ACC112 (cell line): ENCODE data around the gene MCRIP2.
A peak's percentile ranks its signal among the peaks of the same experiment; 100 is the strongest.

ENCODE experiments used
- H2AFZ ChIP-seq: fragments of 200-600 bp; sonication (generic); one replicate; pipeline ENCODE4 v1.6.0; 2017; ENCODE audit warnings: antibody characterized with exemption, low read length; ENCODE audit not compliant: unreplicated experiment
- H3K27ac ChIP-seq: fragments of 200-600 bp; sonication (generic); 2 replicates; pipeline ENCODE4 v1.5.1; 2014; ENCODE audit warnings: low read depth, mild to moderate bottlenecking, antibody characterized with exemption, low read length, moderate library complexity
- H3K27me3 ChIP-seq: fragments of 200-600 bp; sonication (generic); 2 replicates; pipeline ENCODE4 v1.6.1; 2014; ENCODE audit warnings: mild to moderate bottlenecking, antibody characterized with exemption, low read length, moderate library complexity, mixed read lengths; ENCODE audit not compliant: insufficient read depth
- H3K36me3 ChIP-seq: fragments of 200-600 bp; sonication (generic); 2 replicates; pipeline ENCODE4 v1.6.1; 2016; ENCODE audit warnings: mild to moderate bottlenecking, antibody characterized with exemption, low read length, moderate library complexity, mixed read lengths; ENCODE audit not compliant: insufficient read depth
- H3K4me1 ChIP-seq: fragments of 200-600 bp; sonication (generic); one replicate; pipeline ENCODE4 v1.6.1; 2016; ENCODE audit warnings: low read length, mixed read lengths; ENCODE audit not compliant: insufficient read depth, unreplicated experiment, control insufficient read depth
- H3K4me3 ChIP-seq: fragments of 200-600 bp; sonication (generic); 2 replicates; pipeline ENCODE4 v1.5.1; 2014; ENCODE audit warnings: mild to moderate bottlenecking, low read depth, low read length
- H3K79me2 ChIP-seq: fragments of 200-600 bp; sonication (generic); one replicate; pipeline ENCODE4 v1.6.0; 2016; ENCODE audit warnings: low read length; ENCODE audit not compliant: control insufficient read depth, unreplicated experiment, insufficient read depth

The MCRIP2 gene

GRCh38 chr16:666572-666971 is 24.9 kb downstream of the MCRIP2 start:
- Histone ChIP-seq H3K4me1 (no peaks in the 10 kb centered on the region), H3K27ac (no peak overlapping the region), H3K36me3 (0 out of 2 replicates have a peak, but pooled peaks cover 10% of the 10 kb centered on the region), H3K4me3 (no peak overlapping the region), H3K79me2 (peaks cover 15% of the 10 kb centered on the region), H3K27me3 (no peaks in the 10 kb centered on the region), H2AFZ (no peak overlapping the region)

DNA sequence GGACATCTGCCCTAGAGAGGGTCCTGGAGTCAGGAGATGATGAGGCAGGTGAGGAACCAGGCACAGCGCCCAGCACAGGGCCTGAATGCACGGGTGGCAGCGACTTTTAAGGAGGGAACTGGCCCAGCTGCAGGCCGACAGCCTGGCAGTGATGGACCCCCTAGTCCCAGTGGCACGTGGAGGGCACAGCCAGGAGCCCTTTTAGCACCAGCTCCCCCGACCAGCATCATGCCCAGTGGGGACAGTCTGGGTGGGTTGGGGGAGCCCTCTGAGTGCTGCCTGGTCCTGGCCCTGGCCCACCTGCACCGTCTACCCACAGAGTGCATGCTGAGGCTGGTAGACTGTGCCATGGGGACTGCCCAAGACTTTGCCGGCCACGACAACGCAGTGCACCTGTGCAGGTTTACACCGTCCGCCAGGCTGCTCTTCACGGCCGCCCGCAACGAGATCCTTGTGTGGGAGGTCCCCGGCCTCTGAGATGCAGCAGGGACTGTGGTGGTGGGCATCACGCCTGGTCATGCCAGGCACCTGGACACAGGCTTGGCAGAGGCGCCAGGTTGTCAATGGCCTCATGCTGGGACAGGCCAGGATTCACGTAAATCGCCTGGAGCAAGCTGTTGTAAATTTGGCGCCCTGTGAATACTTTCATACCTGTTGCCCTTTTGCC is 25.6 kb downstream of the MCRIP2 start:
- no peak overlapping the region for H3K27ac ChIP-seq
- peaks cover 15% of the 10 kb centered on the region for H3K79me2 ChIP-seq
- no peaks in the 10 kb centered on the region for H3K4me1 ChIP-seq
- H3K27me3 ChIP-seq: no peaks in the 10 kb centered on the region
- H3K4me3 ChIP-seq: no peak overlapping the region
- H3K36me3 ChIP-seq: peaks cover 14% of the 10 kb centered on the region; the same call in 1 of the 2 replicates
- H2AFZ ChIP-seq: no peak overlapping the region

DNA sequence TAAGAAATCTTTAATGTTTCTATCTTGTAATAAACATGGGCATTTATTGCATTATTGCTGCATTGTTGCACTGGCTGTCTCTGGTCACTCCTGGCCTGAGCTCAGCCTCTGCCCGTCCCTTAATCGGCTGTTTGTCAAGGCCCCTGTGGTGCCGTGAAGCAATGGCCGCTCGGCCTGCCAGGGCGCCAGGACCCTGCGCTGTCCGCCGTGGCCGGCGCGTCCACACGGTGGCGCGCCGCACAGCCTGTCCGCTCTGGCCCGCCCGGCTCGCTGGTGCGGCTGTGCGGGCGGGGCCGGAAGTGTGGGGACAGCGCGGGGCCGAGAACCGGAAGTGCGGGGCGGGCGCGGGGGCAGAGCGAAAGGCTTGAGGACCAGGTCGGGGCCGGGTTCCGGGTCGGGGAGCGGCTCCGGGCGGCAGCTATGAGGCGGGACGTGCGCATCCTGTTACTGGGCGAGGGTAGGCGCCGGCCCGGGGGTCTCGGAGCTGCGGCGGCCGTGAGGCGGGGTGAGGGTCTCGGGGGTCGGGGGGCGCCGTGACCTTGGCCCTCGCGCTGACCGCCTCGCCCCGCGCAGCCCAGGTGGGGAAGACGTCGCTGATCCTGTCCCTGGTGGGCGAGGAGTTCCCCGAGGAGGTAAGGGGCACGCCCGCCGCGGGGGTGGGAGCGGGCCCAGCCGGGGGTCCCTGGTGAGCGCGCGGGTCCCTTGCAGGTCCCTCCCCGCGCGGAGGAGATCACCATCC is 26.3 kb downstream of the MCRIP2 start, which contains the start of gene RHOT2:
Gene RHOT2, plus strand, starts transcription at position 353 of the 739 bp plus-strand sequence. Its CDS starts 68 bp downstream, at position 421.
- peak within 1 kb of the TSS; percentile 39 for H2AFZ ChIP-seq
- H3K27me3 ChIP-seq: no peaks in the 10 kb centered on the region
- H3K4me1 ChIP-seq: no peaks in the 10 kb centered on the region
- H3K79me2 ChIP-seq: peaks cover 15% of the 10 kb centered on the region
- peak within 1 kb of the TSS; percentile 95 for H3K4me3 ChIP-seq
- peak within 1 kb of the TSS; percentile 25; the same call in 1 of the 2 replicates for H3K27ac ChIP-seq
- H3K36me3 ChIP-seq: peaks cover 17% of the 10 kb centered on the region; the same call in 1 of the 2 replicates

- peaks cover 17% of the 10 kb centered on the region; the same call in 1 of the 2 replicates for H3K36me3 ChIP-seq
- H3K79me2 ChIP-seq: peaks cover 15% of the 10 kb centered on the region
- H3K27ac ChIP-seq: peak overlapping the region; percentile 25; the same call in 1 of the 2 replicates
- H2AFZ ChIP-seq: peak overlapping the region; percentile 39
- no peaks in the 10 kb centered on the region for H3K4me1 ChIP-seq
- no peaks in the 10 kb centered on the region for H3K27me3 ChIP-seq
- H3K4me3 ChIP-seq: peak overlapping the region; percentile 95
Measured at GRCh38 chr16:668519-669171, 27.0 kb downstream of the MCRIP2 start.

GRCh38 chr16:669666-670065 is 28.0 kb downstream of the MCRIP2 start:
- no peak overlapping the region for H2AFZ ChIP-seq
- H3K36me3 ChIP-seq: peaks cover 17% of the 10 kb centered on the region; the same call in 1 of the 2 replicates
- H3K4me3 ChIP-seq: peak overlapping the region; percentile 95; the same call in 1 of the 2 replicates
- no peaks in the 10 kb centered on the region for H3K27me3 ChIP-seq
- peaks cover 15% of the 10 kb centered on the region for H3K79me2 ChIP-seq
- H3K4me1 ChIP-seq: no peaks in the 10 kb centered on the region
- no peak overlapping the region for H3K27ac ChIP-seq

DNA sequence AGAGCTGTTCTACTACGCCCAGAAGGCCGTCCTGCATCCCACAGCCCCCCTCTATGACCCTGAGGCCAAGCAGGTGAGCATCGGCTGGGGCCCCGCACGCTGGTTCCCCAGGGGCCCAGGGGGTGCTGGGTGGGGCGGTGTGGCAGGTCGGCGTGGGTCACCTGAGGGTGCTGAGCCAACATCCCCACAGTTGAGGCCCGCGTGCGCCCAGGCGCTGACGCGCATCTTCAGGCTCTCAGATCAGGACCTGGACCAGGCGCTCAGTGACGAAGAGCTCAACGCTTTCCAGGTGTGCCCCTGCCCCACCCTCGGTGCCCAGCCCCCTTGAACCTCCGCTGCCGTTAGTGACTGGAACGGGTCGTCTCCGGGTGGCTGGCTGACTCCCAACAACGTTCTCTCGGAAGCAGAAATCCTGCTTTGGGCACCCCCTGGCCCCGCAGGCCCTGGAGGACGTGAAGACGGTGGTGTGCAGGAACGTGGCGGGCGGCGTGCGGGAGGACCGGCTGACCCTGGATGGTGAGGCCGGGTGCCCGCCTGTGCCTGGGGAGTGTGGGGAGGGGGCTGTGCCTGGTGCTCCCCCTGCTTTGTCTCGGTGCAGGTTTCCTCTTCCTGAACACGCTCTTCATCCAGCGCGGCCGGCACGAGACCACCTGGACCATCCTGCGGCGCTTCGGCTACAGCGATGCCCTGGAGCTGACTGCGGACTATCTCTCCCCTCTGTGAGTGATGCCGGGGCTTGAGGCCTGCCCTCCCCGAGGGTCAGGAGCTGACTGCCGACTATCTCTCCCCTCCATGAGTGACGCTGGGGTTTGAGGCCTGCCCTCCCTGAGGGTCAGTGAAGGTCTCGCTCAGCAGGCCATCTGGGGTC is 29.1 kb downstream of the MCRIP2 start:
- H2AFZ ChIP-seq: no peak overlapping the region
- no peaks in the 10 kb centered on the region for H3K4me1 ChIP-seq
- H3K27ac ChIP-seq: no peak overlapping the region
- H3K4me3 ChIP-seq: no peak overlapping the region
- no peaks in the 10 kb centered on the region for H3K27me3 ChIP-seq
- peaks cover 15% of the 10 kb centered on the region for H3K79me2 ChIP-seq
- peaks cover 17% of the 10 kb centered on the region; the same call in 1 of the 2 replicates for H3K36me3 ChIP-seq

- H3K4me3 ChIP-seq: no peak overlapping the region
- peaks cover 15% of the 10 kb centered on the region for H3K79me2 ChIP-seq
Measured at GRCh38 chr16:671353-672131, 29.9 kb downstream of the MCRIP2 start.

GRCh38 chr16:672371-672770 is 30.7 kb downstream of the MCRIP2 start:
- Histone ChIP-seq H3K27ac (no peak overlapping the region), H2AFZ (no peak overlapping the region), H3K4me3 (no peak overlapping the region), H3K27me3 (no peaks in the 10 kb centered on the region), H3K4me1 (no peaks in the 10 kb centered on the region), H3K36me3 (peaks cover 17% of the 10 kb centered on the region; the same call in 1 of the 2 replicates), H3K79me2 (peaks cover 15% of the 10 kb centered on the region)

More at GRCh38 chr16:671353-672131, 29.9 kb downstream of the MCRIP2 start:
- Histone ChIP-seq H3K36me3 (peaks cover 17% of the 10 kb centered on the region; the same call in 1 of the 2 replicates), H3K4me1 (no peaks in the 10 kb centered on the region), H3K27ac (no peak overlapping the region), H2AFZ (no peak overlapping the region), H3K27me3 (no peaks in the 10 kb centered on the region)

- Histone ChIP-seq H3K36me3 (peaks cover 17% of the 10 kb centered on the region; the same call in 1 of the 2 replicates), H3K4me1 (no peaks in the 10 kb centered on the region), H3K79me2 (peaks cover 15% of the 10 kb centered on the region), H3K27me3 (no peaks in the 10 kb centered on the region), H2AFZ (no peak overlapping the region), H3K27ac (no peak overlapping the region), H3K4me3 (no peak overlapping the region)
Measured at GRCh38 chr16:672851-673250, 31.2 kb downstream of the MCRIP2 start.
